ENCODE measurements around the gene CLDN14.

Gene CLDN14

DNA sequence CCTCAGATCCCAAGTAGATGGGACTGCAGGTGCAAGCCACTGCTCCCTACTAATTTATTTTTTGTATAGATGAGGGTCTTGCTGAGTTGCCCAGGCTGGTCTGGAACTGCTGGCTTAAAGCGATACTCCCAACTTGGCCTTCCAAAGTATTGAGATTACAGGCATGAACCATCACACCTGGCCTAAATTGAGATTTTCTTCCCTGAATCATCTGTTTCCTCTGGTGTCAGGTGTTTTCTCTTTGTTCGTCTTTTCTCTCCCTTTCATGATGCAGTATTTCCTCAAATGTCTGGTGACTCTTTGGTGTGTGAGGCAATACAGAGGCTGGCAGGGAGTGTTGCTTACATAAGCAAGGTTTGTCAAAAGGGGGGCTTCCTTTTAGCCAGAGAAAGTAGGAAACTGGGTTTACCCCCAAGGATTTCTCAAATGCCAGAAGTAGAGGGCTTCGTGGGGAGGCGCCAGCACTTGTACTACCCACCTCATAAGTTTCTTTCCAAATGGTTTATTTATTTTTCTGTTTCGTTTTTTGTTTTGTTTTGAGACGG, 27.6 kb downstream of the CLDN14 start:
- DNase-seq (ENCODE audit: low read depth, low spot score): no peak

DNA sequence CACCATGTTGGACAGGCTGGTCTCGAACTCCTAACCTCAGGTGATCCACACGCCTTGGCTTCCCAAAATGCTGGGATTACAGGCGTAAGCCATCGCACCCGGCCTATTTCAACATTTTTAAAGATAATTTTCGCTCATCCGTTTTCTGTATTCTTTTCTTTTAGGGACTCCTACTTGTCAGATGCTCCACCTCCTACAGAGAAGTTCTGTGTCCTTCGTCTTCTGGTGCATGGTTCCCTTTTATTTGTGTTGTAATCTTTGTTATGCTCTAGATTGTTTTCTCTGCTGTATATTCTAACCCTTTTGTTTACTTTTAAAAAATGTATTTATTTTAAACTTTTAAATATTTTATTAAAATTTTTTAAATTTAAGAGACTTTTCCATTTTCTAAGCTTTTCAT, 28.4 kb downstream of the CLDN14 start:
- H3K27me3 ChIP-seq (ENCODE audit: insufficient read depth, insufficient read length): no peaks in the 10 kb centered on the region
- no peak for TF ChIP-seq SUZ12 (IDR thresholded peaks at IDR 0.05; ENCODE audit: extremely low read depth, insufficient read depth, insufficient read length)
- no peak for TF ChIP-seq ZNF274 (IDR thresholded peaks at IDR 0.05; ENCODE audit: low read depth, low read length)
- no peak for TF ChIP-seq YY1 (IDR thresholded peaks at IDR 0.05; ENCODE audit: insufficient read depth, insufficient read length)
- H3K36me3 ChIP-seq (ENCODE audit: insufficient read depth, insufficient read length, low read length): no peaks in the 10 kb centered on the region
- DNase-seq (ENCODE audit: low read depth, low spot score): no peak
- H3K4me3 ChIP-seq (ENCODE audit: insufficient read length, low read depth): no peak overlapping the region
- no peak overlapping the region for H3K9ac ChIP-seq (ENCODE audit: insufficient read length, low read depth)
- H3K4me1 ChIP-seq (ENCODE audit: insufficient read depth, insufficient read length): peaks cover 5% of the 10 kb centered on the region
- no peaks in the 10 kb centered on the region for H3K9me3 ChIP-seq (ENCODE audit: insufficient read depth, low read length)

More for the DNA sequence above, 27.6 kb downstream of the CLDN14 start:
- Histone ChIP-seq H3K4me1 (ENCODE audit: insufficient read depth, insufficient read length) (peaks cover 3% of the 10 kb centered on the region), H3K4me3 (ENCODE audit: insufficient read length, low read depth) (no peak overlapping the region), H3K27me3 (ENCODE audit: insufficient read depth, insufficient read length) (no peaks in the 10 kb centered on the region), H3K9ac (ENCODE audit: insufficient read length, low read depth) (no peak overlapping the region), H3K36me3 (ENCODE audit: insufficient read depth, insufficient read length, low read length) (no peaks in the 10 kb centered on the region), H3K9me3 (ENCODE audit: insufficient read depth, low read length) (no peaks in the 10 kb centered on the region)
- no peak for TF ChIP-seq SUZ12 (IDR thresholded peaks at IDR 0.05; ENCODE audit: extremely low read depth, insufficient read depth, insufficient read length)
- no peak for TF ChIP-seq ZNF274 (IDR thresholded peaks at IDR 0.05; ENCODE audit: low read depth, low read length)
- no peak for TF ChIP-seq YY1 (IDR thresholded peaks at IDR 0.05; ENCODE audit: insufficient read depth, insufficient read length)

DNA sequence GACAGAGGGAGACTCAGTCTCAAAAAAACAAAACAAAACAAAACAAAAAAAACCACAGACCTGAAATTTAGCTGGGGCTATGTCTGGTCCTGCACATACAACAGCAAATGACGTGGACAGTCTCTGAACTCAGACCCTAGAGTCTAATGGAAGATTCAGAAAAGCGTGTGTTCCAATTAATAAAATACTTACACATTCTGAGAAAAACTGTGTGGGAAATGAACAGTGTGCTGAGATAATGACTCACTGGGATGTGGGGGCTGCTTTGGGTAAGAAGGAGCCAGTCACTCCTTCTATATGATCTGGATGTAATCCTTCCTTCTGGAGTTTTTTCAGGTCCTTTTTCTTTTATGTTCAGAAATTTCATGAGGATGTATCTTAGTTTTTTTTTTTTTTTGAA, 29.4 kb downstream of the CLDN14 start:
- H3K9ac ChIP-seq (ENCODE audit: insufficient read length, low read depth): no peak overlapping the region
- no peak for DNase-seq (ENCODE audit: low read depth, low spot score)

DNA sequence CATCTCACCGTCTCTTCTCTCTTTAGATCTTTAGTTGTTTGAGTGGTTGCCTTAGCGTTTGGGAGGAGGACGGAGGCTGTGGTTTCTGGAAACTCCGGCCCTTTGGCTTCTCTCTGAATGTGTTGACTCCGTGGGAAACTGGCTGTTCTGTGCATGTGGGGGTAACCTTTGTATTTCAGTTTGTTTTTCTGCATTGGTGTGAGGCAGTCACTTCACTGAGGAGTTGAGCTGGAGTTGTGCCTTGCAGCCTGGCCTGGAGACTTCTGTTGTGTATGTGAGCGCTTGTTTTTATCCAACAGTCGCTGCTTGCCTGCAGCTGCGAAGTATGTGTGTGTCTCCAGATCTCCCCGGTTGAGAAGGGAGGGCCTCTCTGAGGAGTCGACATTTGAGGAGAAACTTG, 33.6 kb downstream of the CLDN14 start:
- Histone ChIP-seq H3K4me3 (ENCODE audit: insufficient read length, low read depth) (no peak overlapping the region), H3K9ac (ENCODE audit: insufficient read length, low read depth) (no peak overlapping the region), H3K4me1 (ENCODE audit: insufficient read depth, insufficient read length) (peaks cover 3% of the 10 kb centered on the region), H3K36me3 (ENCODE audit: insufficient read depth, insufficient read length, low read length) (no peaks in the 10 kb centered on the region), H3K9me3 (ENCODE audit: insufficient read depth, low read length) (no peaks in the 10 kb centered on the region), H3K27me3 (ENCODE audit: insufficient read depth, insufficient read length) (no peaks in the 10 kb centered on the region)
- no peak for DNase-seq (ENCODE audit: low read depth, low spot score)
- TF ChIP-seq SUZ12 (IDR thresholded peaks at IDR 0.05; ENCODE audit: extremely low read depth, insufficient read depth, insufficient read length) (no peak), ZNF274 (IDR thresholded peaks at IDR 0.05; ENCODE audit: low read depth, low read length) (no peak), YY1 (IDR thresholded peaks at IDR 0.05; ENCODE audit: insufficient read depth, insufficient read length) (no peak)

More for the DNA sequence above, 29.4 kb downstream of the CLDN14 start:
- H3K9me3 ChIP-seq (ENCODE audit: insufficient read depth, low read length): no peaks in the 10 kb centered on the region
- H3K4me3 ChIP-seq (ENCODE audit: insufficient read length, low read depth): no peak overlapping the region
- H3K4me1 ChIP-seq (ENCODE audit: insufficient read depth, insufficient read length): peaks cover 5% of the 10 kb centered on the region
- H3K27me3 ChIP-seq (ENCODE audit: insufficient read depth, insufficient read length): no peaks in the 10 kb centered on the region
- no peaks in the 10 kb centered on the region for H3K36me3 ChIP-seq (ENCODE audit: insufficient read depth, insufficient read length, low read length)
- no peak for TF ChIP-seq YY1 (IDR thresholded peaks at IDR 0.05; ENCODE audit: insufficient read depth, insufficient read length)
- no peak for TF ChIP-seq ZNF274 (IDR thresholded peaks at IDR 0.05; ENCODE audit: low read depth, low read length)
- no peak for TF ChIP-seq SUZ12 (IDR thresholded peaks at IDR 0.05; ENCODE audit: extremely low read depth, insufficient read depth, insufficient read length)

DNA sequence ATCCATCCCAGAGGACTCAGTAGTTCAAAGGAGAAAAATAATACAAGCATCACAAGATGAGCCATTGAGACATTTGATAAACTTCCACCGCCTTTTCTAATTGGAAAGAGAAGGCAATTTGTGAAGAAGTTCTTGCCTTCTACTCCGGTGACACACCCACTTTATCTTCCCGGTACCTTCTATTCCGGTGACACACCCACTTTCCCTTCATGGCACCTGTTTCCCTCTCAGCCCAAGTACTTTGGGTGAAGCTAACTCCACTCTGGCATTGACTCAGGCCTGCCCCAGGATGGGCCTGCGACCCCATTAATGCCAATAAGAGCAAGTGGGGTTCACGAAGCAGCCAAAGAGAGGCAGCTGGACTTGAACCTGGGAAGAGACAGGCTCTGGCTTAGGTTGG, 38.2 kb downstream of the CLDN14 start:
- H3K27me3 ChIP-seq (ENCODE audit: insufficient read depth, insufficient read length): no peaks in the 10 kb centered on the region
- no peak for DNase-seq (ENCODE audit: low read depth, low spot score)
- no peak overlapping the region for H3K9ac ChIP-seq (ENCODE audit: insufficient read length, low read depth)
- no peaks in the 10 kb centered on the region for H3K9me3 ChIP-seq (ENCODE audit: insufficient read depth, low read length)
- no peaks in the 10 kb centered on the region for H3K36me3 ChIP-seq (ENCODE audit: insufficient read depth, insufficient read length, low read length)
- H3K4me3 ChIP-seq (ENCODE audit: insufficient read length, low read depth): no peak overlapping the region
- TF ChIP-seq ZNF274 (IDR thresholded peaks at IDR 0.05; ENCODE audit: low read depth, low read length): no peak
- TF ChIP-seq YY1 (IDR thresholded peaks at IDR 0.05; ENCODE audit: insufficient read depth, insufficient read length): no peak
- no peak for TF ChIP-seq SUZ12 (IDR thresholded peaks at IDR 0.05; ENCODE audit: extremely low read depth, insufficient read depth, insufficient read length)
- peaks cover 2% of the 10 kb centered on the region for H3K4me1 ChIP-seq (ENCODE audit: insufficient read depth, insufficient read length)

DNA sequence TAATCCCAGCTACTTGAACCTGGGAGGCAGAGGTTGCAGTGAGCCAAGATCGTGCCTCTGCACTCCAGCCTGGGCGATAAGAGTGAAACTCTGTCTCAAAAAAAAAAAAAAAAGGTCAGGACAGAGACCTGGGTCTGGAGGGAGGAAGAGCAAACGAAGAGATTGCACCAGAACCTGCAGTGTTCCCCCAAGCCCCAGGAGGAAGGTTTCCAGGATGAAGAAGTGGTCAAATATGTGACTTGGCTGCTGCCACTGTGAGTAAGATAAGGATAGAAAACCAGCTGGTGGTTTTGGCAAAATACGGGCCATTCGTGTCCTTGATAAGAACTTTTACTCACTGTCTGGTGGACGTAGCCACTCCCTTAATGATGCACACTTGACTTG, 42.2 kb downstream of the CLDN14 start:
- peaks cover 2% of the 10 kb centered on the region for H3K4me1 ChIP-seq (ENCODE audit: insufficient read depth, insufficient read length)
- no peak overlapping the region for H3K4me3 ChIP-seq (ENCODE audit: insufficient read length, low read depth)
- no peaks in the 10 kb centered on the region for H3K36me3 ChIP-seq (ENCODE audit: insufficient read depth, insufficient read length, low read length)
- no peak overlapping the region for H3K9ac ChIP-seq (ENCODE audit: insufficient read length, low read depth)
- DNase-seq (ENCODE audit: low read depth, low spot score): no peak
- TF ChIP-seq YY1 (IDR thresholded peaks at IDR 0.05; ENCODE audit: insufficient read depth, insufficient read length) (no peak), ZNF274 (IDR thresholded peaks at IDR 0.05; ENCODE audit: low read depth, low read length) (no peak), SUZ12 (IDR thresholded peaks at IDR 0.05; ENCODE audit: extremely low read depth, insufficient read depth, insufficient read length) (no peak)
- no peaks in the 10 kb centered on the region for H3K9me3 ChIP-seq (ENCODE audit: insufficient read depth, low read length)
- H3K27me3 ChIP-seq (ENCODE audit: insufficient read depth, insufficient read length): no peaks in the 10 kb centered on the region

DNA sequence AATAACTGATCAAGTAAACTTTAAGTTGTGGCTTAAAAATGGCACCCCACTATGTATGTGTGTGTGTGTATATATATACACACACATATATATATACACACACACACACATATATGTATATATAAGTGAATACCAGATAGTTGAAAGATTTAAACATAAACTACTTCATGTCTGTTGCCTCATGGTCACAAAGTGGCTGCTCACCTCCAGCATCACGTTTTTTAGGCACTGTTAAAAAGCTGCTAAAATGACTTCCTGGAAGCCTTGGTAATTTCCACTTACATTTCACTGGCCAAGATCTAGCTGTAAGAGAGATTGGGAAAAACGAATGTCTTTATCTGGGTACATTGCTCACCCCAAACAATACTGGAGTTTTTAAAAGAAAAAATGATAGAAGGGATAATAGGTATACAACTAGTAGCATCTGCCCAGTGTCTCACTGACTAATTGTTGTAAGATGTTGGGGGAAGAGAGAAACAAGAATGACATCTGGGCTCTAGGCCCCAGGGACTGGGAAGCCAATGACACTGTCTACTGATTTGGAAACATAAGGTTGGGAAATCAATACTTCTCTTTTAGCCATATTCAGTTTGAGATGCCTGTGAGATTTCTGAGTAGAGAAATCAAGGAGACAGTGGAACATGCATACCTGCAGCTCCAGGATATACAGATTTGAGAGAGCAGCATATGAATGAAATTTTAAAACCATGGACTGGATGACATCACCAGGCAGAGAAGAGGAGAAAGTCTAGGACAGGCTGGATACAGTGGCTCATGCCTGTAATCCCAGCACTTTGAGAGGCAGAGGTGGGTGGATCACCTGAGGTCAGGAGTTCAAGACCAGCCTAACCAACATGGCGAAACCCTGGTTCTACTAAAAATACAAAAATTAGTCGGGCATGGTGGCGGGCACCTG, 42.8 kb downstream of the CLDN14 start:
- no peaks in the 10 kb centered on the region for H3K27me3 ChIP-seq (ENCODE audit: insufficient read depth, insufficient read length)
- H3K4me3 ChIP-seq (ENCODE audit: insufficient read length, low read depth): no peak overlapping the region
- no peaks in the 10 kb centered on the region for H3K36me3 ChIP-seq (ENCODE audit: insufficient read depth, insufficient read length, low read length)
- DNase-seq (ENCODE audit: low read depth, low spot score): no peak
- no peaks in the 10 kb centered on the region for H3K9me3 ChIP-seq (ENCODE audit: insufficient read depth, low read length)
- TF ChIP-seq YY1 (IDR thresholded peaks at IDR 0.05; ENCODE audit: insufficient read depth, insufficient read length) (no peak), SUZ12 (IDR thresholded peaks at IDR 0.05; ENCODE audit: extremely low read depth, insufficient read depth, insufficient read length) (no peak), ZNF274 (IDR thresholded peaks at IDR 0.05; ENCODE audit: low read depth, low read length) (no peak)
- no peak overlapping the region for H3K9ac ChIP-seq (ENCODE audit: insufficient read length, low read depth)
- H3K4me1 ChIP-seq (ENCODE audit: insufficient read depth, insufficient read length): peaks cover 2% of the 10 kb centered on the region
